Retinal pigment epithelial cell (primary cell): ENCODE measurements around the gene THBS4.

Experiments
- DNase-seq: peaks from one replicate; pipeline ENCODE4 v3.0.0-alpha.2; 2010; ENCODE audit warnings: low read depth
- H3K4me3 ChIP-seq: 2 replicates; pipeline ENCODE4 v1.5.1; 2011; ENCODE audit warnings: mild to moderate bottlenecking, low read length, control low read depth, moderate library complexity
- CTCF ChIP-seq: conservative IDR thresholded peaks from 2 replicates; pipeline ENCODE4 v1.5.1; 2011; ENCODE audit warnings: low read depth, low read length, control low read depth, inconsistent platforms

Gene THBS4

GRCh38 chr5:80076131-80077050 lies 41.2 kb downstream of the THBS4 start:
- H3K4me3 ChIP-seq, result no peak overlapping the region
- DNase-seq, result no peak
- TF ChIP-seq CTCF, result no peak

GRCh38 chr5:80077051-80077714 lies 42.0 kb downstream of the THBS4 start:
- no peak for TF ChIP-seq CTCF
- no peak for DNase-seq

GRCh38 chr5:80078921-80079320 lies 43.8 kb downstream of the THBS4 start:
- DNase-seq, result no peak
- H3K4me3 ChIP-seq, result no peak overlapping the region
- no peak for TF ChIP-seq CTCF

More at GRCh38 chr5:80077051-80077714, 42.0 kb downstream of the THBS4 start:
- H3K4me3 ChIP-seq, result no peak overlapping the region

GRCh38 chr5:80082281-80082680 lies 47.1 kb downstream of the THBS4 start:
- no peak overlapping the region for H3K4me3 ChIP-seq
- TF ChIP-seq CTCF, result no peak
- DNase-seq, result no peak

- no peak overlapping the region for H3K4me3 ChIP-seq
- TF ChIP-seq CTCF, result peak; percentile 80
- DNase-seq, result peak; percentile 23
These were observed 47.6 kb downstream of the THBS4 start for GRCh38 chr5:80082731-80083100.

- TF ChIP-seq CTCF, result peak; percentile 60
- no peak overlapping the region for H3K4me3 ChIP-seq
- peak; percentile 16 for DNase-seq
These were observed 48.1 kb downstream of the THBS4 start for GRCh38 chr5:80083101-80083890.
